Kidney (tissue), 14 donors: ENCODE results near the gene BORCS5. TPM values are rescaled to one million over a fixed set of nuclear protein-coding genes. Genes with fewer than 3 reads are reported as not detected.
A peak's percentile ranks its signal among the peaks of the same experiment; 100 is the strongest.

ENCODE experiments used
- DNase-seq, 5 donors: peaks; one replicate each; pipeline ENCODE4 v3.0.0-alpha.2; 2013 to 2020
- FAIRE-seq: peaks from 2 replicates; lab custom pipeline; 2012; peaks lifted over from hg19 to GRCh38; lab: Jason Lieb, UNC
- H3K27ac ChIP-seq, 2 donors: one replicate each; pipeline ENCODE4 v1.7.0; 2013; ENCODE audit warnings: low read depth in 2 of 2, low read length in 2 of 2, inconsistent platforms in 1 of 2
- H3K27me3 ChIP-seq: one replicate; pipeline ENCODE4 v1.7.1; 2013; ENCODE audit warnings: low read length, inconsistent platforms; ENCODE audit not compliant: control insufficient read depth, insufficient read depth
- H3K36me3 ChIP-seq, 3 donors: one replicate each; pipeline versions ENCODE4 v1.7.0 to v1.7.1; 2013; ENCODE audit warnings: low read length in 3 of 3, control low read depth in 1 of 3, inconsistent platforms in 1 of 3; ENCODE audit not compliant: insufficient read depth in 3 of 3, control insufficient read depth in 2 of 3
- H3K4me1 ChIP-seq, 3 donors: one replicate each; pipeline versions ENCODE4 v1.7.0 to v1.7.1; 2013; ENCODE audit warnings: low read length in 3 of 3, inconsistent platforms in 1 of 3, low read depth in 1 of 3; ENCODE audit not compliant: control insufficient read depth in 2 of 3, insufficient read depth in 2 of 3
- H3K4me3 ChIP-seq, 3 donors: one replicate each; pipeline versions ENCODE4 v1.7.0 to v1.8.1; 2013; ENCODE audit warnings: low read length in 3 of 3, control low read depth in 1 of 3, inconsistent platforms in 1 of 3
- H3K9ac ChIP-seq, 3 donors: one replicate each; pipeline versions ENCODE4 v1.7.0 to v1.7.1; 2013; ENCODE audit warnings: low read length in 3 of 3, control low read depth in 1 of 3, inconsistent platforms in 1 of 3
- H3K9me3 ChIP-seq, 3 donors: one replicate each; pipeline versions ENCODE4 v1.7.0 to v1.7.1; 2013; ENCODE audit warnings: low read length in 3 of 3, control low read depth in 1 of 3, inconsistent platforms in 1 of 3; ENCODE audit not compliant: control insufficient read depth in 2 of 3, insufficient read depth in 1 of 3
- intact Hi-C: fragments of 100-400 bp; cut with DNase I; formaldehyde crosslinking; loops from one replicate; pipeline ENCODE4 v1.11.1; 2022
- polyA plus RNA-seq: library from polyadenylated mRNA; stranded (reverse); fragments of 350-450 nt; fragmentation: Illumina TruSeq; extraction: RNeasy Lipid Tissue Mini Kit (QIAGEN cat#74804); gene quantifications from one replicate; pipeline ENCODE4 v1.2.3, GENCODE V29; 2014; ENCODE audit warnings: low read depth, low replicate concordance; ENCODE audit not compliant: insufficient read depth
- total RNA-seq: library from RNA; stranded (reverse); fragmentation: NEBNext Ultra II Directional; extraction: Animal tissue kit (Norgen Biotek cat#: 25700); gene quantifications from one replicate; pipeline ENCODE4 v1.2.1, GENCODE V29; 2021
- TF ChIP-seq, protein P1 (sequence below): IDR thresholded peaks from 3 replicates; pipeline ENCODE4 v1.5.1; 2012; ENCODE audit warnings: mild to moderate bottlenecking, moderate library complexity, borderline replicate concordance; ENCODE audit not compliant: insufficient read depth; ENCODE audit errors: extremely low read depth
- donor health status: control.
- donor health status: control.
- donor health status: control.
- donor health status: control.
- donor health status: control.
- donor health status: DM: yes; HTN: yes; CAD: no.
- donor health status: Normal renal cell carcinoma (clear cell type).

Gene BORCS5
- total and polyA plus RNA-seq, 2 donors from 2014 or later, result 11.2 to 14.0 TPM

DNA sequence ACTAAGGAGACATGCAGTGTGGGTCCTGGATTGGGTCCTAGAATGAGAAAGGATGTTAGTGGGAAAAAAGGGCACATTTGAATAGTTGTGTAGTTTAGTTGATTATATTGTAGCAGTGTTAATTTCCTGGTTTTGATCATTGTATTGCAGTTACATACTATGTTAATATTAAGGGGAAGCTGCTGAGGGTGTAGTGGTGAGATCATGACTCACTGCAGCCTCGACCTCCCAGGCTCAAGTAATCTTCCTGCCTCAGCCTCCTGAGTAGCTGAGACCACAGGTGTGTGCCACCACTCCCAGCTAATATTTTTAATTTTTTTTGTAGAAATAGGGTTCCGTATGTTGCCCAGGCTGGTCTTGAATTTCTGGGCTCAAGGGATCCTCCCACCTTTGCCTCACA, 21.7 kb downstream of the BORCS5 start:
- no peak overlapping the region for H3K4me3 ChIP-seq
- no peaks in the 10 kb centered on the region for H3K9me3 ChIP-seq
- no peaks in the 10 kb centered on the region for H3K36me3 ChIP-seq
- H3K9ac ChIP-seq, result no peak overlapping the region
- no peak overlapping the region for H3K27ac ChIP-seq
- no peaks in the 10 kb centered on the region for H3K27me3 ChIP-seq
- DNase-seq (no peak), FAIRE-seq (no peak)
- intact Hi-C loops, result loop anchor here (10.0 kb wide), 3 partner anchors 186 to 326 kb away; partner anchors contain the start of gene DUSP16
- no peaks in the 10 kb centered on the region for H3K4me1 ChIP-seq
- TF ChIP-seq, protein P1, sequence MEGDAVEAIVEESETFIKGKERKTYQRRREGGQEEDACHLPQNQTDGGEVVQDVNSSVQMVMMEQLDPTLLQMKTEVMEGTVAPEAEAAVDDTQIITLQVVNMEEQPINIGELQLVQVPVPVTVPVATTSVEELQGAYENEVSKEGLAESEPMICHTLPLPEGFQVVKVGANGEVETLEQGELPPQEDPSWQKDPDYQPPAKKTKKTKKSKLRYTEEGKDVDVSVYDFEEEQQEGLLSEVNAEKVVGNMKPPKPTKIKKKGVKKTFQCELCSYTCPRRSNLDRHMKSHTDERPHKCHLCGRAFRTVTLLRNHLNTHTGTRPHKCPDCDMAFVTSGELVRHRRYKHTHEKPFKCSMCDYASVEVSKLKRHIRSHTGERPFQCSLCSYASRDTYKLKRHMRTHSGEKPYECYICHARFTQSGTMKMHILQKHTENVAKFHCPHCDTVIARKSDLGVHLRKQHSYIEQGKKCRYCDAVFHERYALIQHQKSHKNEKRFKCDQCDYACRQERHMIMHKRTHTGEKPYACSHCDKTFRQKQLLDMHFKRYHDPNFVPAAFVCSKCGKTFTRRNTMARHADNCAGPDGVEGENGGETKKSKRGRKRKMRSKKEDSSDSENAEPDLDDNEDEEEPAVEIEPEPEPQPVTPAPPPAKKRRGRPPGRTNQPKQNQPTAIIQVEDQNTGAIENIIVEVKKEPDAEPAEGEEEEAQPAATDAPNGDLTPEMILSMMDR, result no peak

DNA sequence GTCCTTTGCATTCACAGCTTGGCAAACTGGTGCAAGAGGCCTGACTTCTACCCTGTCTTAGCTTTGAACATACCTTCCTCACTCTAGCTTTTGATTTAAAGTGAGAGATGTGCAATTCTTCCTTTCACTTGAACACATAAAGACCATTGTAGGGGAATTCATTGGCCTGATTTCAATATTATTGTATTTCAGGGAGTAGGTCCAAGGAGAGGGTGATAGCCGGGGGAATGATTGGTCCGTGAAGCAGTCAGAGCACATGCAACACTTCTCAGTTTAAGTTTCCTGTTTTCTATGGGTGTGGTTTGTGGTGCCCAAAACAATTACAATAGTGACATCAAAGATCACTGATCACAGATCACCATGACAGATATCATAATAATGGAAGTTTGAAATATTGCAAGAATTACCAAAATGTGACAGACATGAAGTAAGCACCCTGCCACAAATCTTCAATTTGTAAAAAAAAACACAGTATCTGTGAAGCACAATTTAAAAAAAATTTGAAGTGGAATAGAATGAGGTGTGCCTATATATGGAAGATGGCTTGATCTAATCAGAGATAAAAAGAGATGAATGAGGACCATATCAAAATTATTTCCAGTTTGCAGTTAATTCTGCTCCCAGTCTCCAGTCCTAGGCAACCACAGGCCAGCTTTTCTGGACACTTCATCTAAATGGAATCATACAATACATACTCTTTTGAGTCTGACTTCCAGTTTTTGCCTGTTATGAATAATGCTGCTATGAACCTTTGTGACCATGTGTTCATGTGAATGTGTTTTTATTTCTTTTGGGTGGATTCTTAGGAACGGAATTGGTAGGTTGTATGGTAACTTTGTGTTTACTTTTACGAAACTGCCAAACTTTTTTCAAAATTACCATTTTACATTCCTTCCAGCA, 23.2 kb downstream of the BORCS5 start:
- intact Hi-C loops, result loop anchor here (10.0 kb wide), 3 partner anchors 185 to 325 kb away; partner anchors contain the start of gene DUSP16
- FAIRE-seq (no peak), DNase-seq (peak in 1 of 5 donors; percentile 9)
- Histone ChIP-seq H3K36me3 (no peaks in the 10 kb centered on the region), H3K4me1 (no peaks in the 10 kb centered on the region), H3K9me3 (no peaks in the 10 kb centered on the region), H3K4me3 (no peak overlapping the region), H3K27me3 (no peaks in the 10 kb centered on the region), H3K9ac (no peak overlapping the region), H3K27ac (no peak overlapping the region)
- TF ChIP-seq, protein P1, result no peak

DNA sequence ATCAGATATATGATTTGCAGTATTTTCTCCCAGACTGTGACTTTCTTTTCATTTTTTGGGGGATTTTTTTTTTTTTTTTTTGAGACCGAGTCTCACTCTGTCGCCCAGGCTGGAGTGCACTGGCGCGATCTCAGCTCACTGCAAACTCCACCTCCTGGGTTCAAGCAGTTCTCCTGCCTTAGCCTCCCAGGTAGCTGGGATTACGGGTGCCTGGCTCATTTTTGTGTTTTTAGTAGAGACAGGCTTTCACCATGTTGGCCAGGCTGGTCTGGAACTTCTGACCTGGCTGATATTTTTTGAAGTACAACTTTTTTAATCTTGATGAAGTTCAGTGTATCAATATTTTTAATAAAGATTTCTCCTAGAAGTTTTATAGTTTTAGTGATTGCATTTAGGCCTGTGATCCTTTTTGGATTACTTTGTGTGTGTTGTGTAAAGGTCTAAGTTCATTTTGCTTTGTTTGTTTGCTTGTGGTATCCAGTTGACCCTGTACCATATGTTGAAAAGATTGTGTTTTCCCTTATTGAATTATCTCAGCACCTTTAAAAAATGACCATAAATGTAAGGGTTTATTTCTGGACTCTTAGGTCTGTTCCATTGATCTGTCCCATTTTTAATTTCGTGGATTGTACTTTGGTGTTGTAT, 24.2 kb downstream of the BORCS5 start:
- no peak for FAIRE-seq

More for the DNA sequence above, 24.2 kb downstream of the BORCS5 start:
- Histone ChIP-seq H3K36me3 (no peaks in the 10 kb centered on the region), H3K9ac (no peak overlapping the region), H3K27me3 (no peaks in the 10 kb centered on the region), H3K4me3 (no peak overlapping the region), H3K4me1 (no peaks in the 10 kb centered on the region), H3K9me3 (no peaks in the 10 kb centered on the region), H3K27ac (no peak overlapping the region)
- intact Hi-C loops, result no loop called here
- TF ChIP-seq, protein P1, result no peak
- DNase-seq, result no peak
